GM12873 (cell line): ENCODE measurements around the gene SLC35F1.

Source experiments
- CTCF ChIP-seq: IDR thresholded peaks from 2 replicates; pipeline ENCODE4 v1.5.1; 2012; ENCODE audit warnings: low read depth, mild to moderate bottlenecking, moderate library complexity, low read length, control low read depth; ENCODE audit not compliant: insufficient read depth; ENCODE audit errors: missing control alignments

The SLC35F1 gene

GRCh38 chr6:117928833-117929232, 21.8 kb downstream of the SLC35F1 start:
- no peak for TF ChIP-seq CTCF

- no peak for TF ChIP-seq CTCF
Observed at GRCh38 chr6:117929501-117929900, 22.4 kb downstream of the SLC35F1 start.

- no peak for TF ChIP-seq CTCF
Observed at GRCh38 chr6:117930645-117931044, 23.6 kb downstream of the SLC35F1 start.

- TF ChIP-seq CTCF: no peak
Observed at GRCh38 chr6:117932001-117932400, 24.9 kb downstream of the SLC35F1 start.

DNA sequence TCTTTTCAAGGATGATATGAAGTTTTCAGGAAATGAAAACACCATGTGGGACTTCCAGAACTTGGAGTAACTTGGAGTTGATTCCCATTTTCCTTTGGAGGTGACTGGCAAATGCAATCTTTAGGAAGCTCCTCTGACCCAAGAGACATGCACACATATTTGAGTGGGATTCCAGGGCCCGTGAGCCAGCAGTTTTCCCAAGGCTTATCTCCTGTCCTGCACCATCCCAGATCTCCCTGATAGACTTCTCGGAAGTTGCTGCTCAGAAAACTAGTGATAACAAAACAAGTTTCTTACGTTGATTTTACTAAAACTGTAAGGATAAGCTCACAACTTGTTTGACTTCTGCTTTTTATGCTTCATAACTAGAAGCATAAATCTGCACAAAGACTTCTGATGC, 25.6 kb downstream of the SLC35F1 start:
- no peak for TF ChIP-seq CTCF

DNA sequence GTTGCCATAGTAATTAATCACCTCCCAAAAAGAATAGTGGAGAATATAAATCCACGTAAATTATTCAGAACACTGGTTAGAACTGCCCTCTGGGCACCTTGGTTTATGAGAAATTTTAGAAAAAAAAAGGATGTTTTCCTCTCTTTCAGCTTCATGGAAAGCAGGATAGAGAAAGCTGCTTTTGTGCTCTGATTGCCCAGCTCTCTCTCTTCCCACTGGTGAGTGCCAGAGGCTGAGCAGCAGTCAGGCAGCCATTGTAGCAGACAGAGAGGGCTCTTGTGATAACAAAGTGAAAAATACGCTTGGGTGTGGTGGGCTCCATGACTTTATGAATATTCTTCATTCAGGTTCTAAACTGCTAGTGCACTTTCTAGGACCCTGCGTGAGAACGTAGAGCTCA, 26.4 kb downstream of the SLC35F1 start:
- no peak for TF ChIP-seq CTCF

DNA sequence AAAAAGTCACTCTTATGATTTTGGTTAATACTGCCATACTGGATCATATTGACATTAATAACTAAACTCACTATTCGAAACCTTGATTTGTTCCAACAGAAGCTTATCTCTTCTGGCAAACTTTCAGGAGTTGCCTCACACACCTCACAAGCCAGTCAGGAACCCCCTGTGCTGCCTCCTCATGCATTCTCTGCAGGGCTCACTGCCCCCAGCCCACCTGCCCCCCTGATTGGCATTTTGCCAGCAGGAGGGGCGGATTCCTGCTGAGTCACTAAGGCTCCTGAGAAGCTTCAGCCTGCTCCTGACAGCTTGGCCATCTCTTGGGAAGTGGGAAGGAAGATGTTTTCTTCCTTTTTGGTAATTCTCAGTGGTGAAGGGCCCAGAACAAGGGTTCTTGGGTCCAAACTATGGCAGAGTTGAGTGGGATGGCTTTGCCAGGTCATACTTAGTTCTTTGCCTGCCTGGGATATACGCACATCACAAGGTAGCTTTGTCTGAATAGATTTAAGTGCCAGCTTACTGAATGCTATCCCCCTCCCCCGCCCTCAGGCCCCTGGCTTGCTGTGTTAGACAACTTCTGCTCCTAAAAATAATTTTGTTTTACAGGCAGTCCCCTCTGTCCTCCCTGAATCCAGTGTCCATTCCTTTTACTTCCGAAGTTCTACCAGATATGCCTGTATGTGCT, 31.4 kb downstream of the SLC35F1 start:
- no peak for TF ChIP-seq CTCF

DNA sequence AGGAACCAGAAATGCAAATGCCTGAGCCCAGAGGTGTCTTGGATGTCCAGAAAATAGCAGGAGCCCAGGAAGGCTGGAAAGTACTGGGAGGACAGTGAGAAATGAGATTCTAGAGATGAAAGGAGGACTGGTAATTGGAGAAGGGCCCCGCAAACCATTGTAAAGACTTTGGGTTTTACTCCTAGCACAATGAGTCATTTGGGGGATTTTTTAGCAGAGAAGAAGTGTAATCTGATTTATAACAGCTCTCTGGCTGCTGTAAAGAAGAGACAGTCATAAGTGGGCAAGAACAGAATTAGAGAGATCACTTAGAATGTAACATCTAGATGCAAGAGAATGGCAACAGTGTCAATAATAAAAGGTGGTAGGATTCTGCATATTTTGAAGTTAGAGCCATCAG, 40.2 kb downstream of the SLC35F1 start:
- TF ChIP-seq CTCF: no peak
